CD4-positive, alpha-beta T cell treated with Interleukin-15 for 4 hours (primary cell): ENCODE results near the gene PRR12.
"Not testable (repeated sequence)": the region's sequence is repeated elsewhere in the genome, so short reads cannot be mapped to it uniquely, and the experiment has no call there.

Source experiments
- DNase-seq: peaks from one replicate; pipeline ENCODE4 v3.0.0-alpha.2; 2020; ENCODE audit warnings: low spot score

The PRR12 gene

GRCh38 chr19:49616945-49617344 lies 26.0 kb downstream of the PRR12 start:
- no peak for DNase-seq

GRCh38 chr19:49617860-49618259 lies 26.9 kb downstream of the PRR12 start:
- DNase-seq: not testable (repeated sequence)

GRCh38 chr19:49624967-49625910 lies 34.3 kb downstream of the PRR12 start:
- no peak for DNase-seq

GRCh38 chr19:49626226-49626625 lies 35.2 kb downstream of the PRR12 start:
- DNase-seq: no peak

GRCh38 chr19:49629659-49630058 lies 38.7 kb downstream of the PRR12 start:
- no peak for DNase-seq

GRCh38 chr19:49631014-49631588 lies 40.1 kb downstream of the PRR12 start:
- DNase-seq: no peak

- DNase-seq: no peak
Observed at GRCh38 chr19:49631610-49632192, 40.7 kb downstream of the PRR12 start.

GRCh38 chr19:49632576-49632975 lies 41.6 kb downstream of the PRR12 start:
- DNase-seq: no peak

GRCh38 chr19:49633273-49633672 lies 42.3 kb downstream of the PRR12 start:
- DNase-seq: not testable (repeated sequence)

GRCh38 chr19:49635530-49636232 lies 44.7 kb downstream of the PRR12 start:
- DNase-seq: no peak

GRCh38 chr19:49636233-49636932 lies 45.4 kb downstream of the PRR12 start:
- no peak for DNase-seq

- no peak for DNase-seq
Observed at GRCh38 chr19:49637821-49638738, 47.1 kb downstream of the PRR12 start.

GRCh38 chr19:49639401-49640112 lies 48.6 kb downstream of the PRR12 start:
- no peak for DNase-seq

- DNase-seq: peak; percentile 100
Observed at GRCh38 chr19:49640113-49640898, 49.3 kb downstream of the PRR12 start, which contains the start of gene RRAS. TSS of gene RRAS (minus strand) at chr19:49640143. CDS start at chr19:49640098, 45 bp downstream.

- DNase-seq: peak; percentile 99
Observed at GRCh38 chr19:49641688-49642491, 50.9 kb downstream of the PRR12 start, which contains the start of gene SCAF1. TSS of gene SCAF1 (plus strand) at chr19:49642209. CDS start at chr19:49645027, 2,818 bp downstream.

- DNase-seq: no peak
Observed at GRCh38 chr19:49642492-49643035, 51.6 kb downstream of the PRR12 start.

GRCh38 chr19:49643466-49643865 lies 52.5 kb downstream of the PRR12 start:
- no peak for DNase-seq

GRCh38 chr19:49645592-49645991 lies 54.6 kb downstream of the PRR12 start:
- no peak for DNase-seq
